ENCODE measurements around the gene SASH1.

DNA sequence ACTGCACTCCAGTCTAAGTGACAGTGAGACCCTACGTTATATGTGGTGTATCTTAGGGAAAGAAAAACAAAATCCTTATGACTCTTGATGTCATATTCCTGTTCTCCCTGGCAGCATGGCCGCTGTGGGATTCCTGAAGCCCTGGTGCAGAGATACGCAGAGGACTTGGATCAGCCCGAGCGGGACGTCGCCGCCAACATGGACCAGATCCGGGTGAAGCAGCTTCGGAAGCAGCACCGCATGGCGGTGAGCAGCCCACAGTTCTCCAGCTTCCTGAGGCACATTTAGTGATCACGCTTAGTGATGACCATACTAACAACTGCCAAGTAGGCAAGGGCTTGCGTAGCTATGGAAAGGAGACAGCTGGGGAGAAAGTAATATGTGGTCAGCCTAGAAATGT, 203.3 kb downstream of the SASH1 start:
- TF ChIP-seq, protein P1, sequence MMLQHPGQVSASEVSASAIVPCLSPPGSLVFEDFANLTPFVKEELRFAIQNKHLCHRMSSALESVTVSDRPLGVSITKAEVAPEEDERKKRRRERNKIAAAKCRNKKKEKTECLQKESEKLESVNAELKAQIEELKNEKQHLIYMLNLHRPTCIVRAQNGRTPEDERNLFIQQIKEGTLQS (CRISPR knock-in tag; conservative IDR thresholded peaks at IDR 0.05): no peak
- TF ChIP-seq CTCF (IDR thresholded peaks at IDR 0.05) (no peak), KAT7 (CRISPR knock-in tag; IDR thresholded peaks at IDR 0.05; ENCODE audit: borderline replicate concordance) (no peak), JUN (CRISPR knock-in tag; IDR thresholded peaks at IDR 0.05) (no peak)
- TF ChIP-seq, protein P2, sequence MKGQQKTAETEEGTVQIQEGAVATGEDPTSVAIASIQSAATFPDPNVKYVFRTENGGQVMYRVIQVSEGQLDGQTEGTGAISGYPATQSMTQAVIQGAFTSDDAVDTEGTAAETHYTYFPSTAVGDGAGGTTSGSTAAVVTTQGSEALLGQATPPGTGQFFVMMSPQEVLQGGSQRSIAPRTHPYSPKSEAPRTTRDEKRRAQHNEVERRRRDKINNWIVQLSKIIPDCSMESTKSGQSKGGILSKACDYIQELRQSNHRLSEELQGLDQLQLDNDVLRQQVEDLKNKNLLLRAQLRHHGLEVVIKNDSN (CRISPR knock-in tag; IDR thresholded peaks at IDR 0.05): no peak
- TF ChIP-seq, protein P3, sequence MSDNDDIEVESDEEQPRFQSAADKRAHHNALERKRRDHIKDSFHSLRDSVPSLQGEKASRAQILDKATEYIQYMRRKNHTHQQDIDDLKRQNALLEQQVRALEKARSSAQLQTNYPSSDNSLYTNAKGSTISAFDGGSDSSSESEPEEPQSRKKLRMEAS (CRISPR knock-in tag; IDR thresholded peaks at IDR 0.05): no peak

Measured in WTC11 (cell line).